Lower leg skin (tissue), 3 donors: Measurements from ENCODE around the gene SOHLH1.
"Not testable (repeated sequence)": the region's sequence is repeated elsewhere in the genome, so short reads cannot be mapped to it uniquely, and the experiment has no call there.

Experiments
- POLR2A ChIP-seq, 2 donors: fragments of 450-650 bp; IDR thresholded peaks; one replicate each; pipeline ENCODE4 v1.6.1; 2016 to 2017; ENCODE audit warnings: antibody characterized with exemption in 2 of 2, mild to moderate bottlenecking in 1 of 2, moderate library complexity in 1 of 2
- TF ChIP-seq, protein P1 (sequence below), 3 donors: fragments of 450-650 bp; IDR thresholded peaks; one replicate each; pipeline ENCODE4 v1.5.1; 2016; ENCODE audit warnings: antibody characterized with exemption in 3 of 3, mild to moderate bottlenecking in 3 of 3, moderate library complexity in 2 of 3

DNA sequence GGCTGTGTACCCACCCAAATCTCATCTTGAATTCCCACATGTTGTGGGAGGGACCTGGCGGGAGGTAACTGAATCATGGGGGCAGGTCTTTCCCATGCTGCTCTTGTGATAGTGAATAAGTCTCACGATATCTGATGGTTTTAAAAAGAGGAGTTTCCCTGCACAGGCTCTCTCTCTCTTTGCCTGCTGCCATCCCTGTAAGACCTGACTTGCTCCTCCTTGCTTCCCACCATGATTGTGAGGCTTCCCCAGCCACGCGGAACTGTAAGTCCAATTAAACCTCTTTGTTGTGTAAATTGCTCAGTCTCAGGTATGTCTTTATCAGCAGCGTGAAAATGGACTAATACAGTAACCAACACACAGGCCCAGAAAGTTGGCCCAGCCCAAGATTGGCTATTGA, 30.3 kb downstream of the SOHLH1 start:
- TF ChIP-seq, protein P1, sequence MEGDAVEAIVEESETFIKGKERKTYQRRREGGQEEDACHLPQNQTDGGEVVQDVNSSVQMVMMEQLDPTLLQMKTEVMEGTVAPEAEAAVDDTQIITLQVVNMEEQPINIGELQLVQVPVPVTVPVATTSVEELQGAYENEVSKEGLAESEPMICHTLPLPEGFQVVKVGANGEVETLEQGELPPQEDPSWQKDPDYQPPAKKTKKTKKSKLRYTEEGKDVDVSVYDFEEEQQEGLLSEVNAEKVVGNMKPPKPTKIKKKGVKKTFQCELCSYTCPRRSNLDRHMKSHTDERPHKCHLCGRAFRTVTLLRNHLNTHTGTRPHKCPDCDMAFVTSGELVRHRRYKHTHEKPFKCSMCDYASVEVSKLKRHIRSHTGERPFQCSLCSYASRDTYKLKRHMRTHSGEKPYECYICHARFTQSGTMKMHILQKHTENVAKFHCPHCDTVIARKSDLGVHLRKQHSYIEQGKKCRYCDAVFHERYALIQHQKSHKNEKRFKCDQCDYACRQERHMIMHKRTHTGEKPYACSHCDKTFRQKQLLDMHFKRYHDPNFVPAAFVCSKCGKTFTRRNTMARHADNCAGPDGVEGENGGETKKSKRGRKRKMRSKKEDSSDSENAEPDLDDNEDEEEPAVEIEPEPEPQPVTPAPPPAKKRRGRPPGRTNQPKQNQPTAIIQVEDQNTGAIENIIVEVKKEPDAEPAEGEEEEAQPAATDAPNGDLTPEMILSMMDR (IDR thresholded peaks at IDR 0.05), result not testable (repeated sequence)
- TF ChIP-seq POLR2A (IDR thresholded peaks at IDR 0.05), result not testable (repeated sequence)
